Neural cell (in vitro differentiated cells): Measurements from ENCODE around the gene GSC.

Source experiments
- EP300 ChIP-seq: fragments of 450-650 bp; conservative IDR thresholded peaks from 2 replicates; pipeline ENCODE4 v1.6.1; 2014; ENCODE audit warnings: antibody characterized with exemption, mild to moderate bottlenecking, moderate library complexity; ENCODE audit not compliant: poor library complexity, severe bottlenecking
- EZH2 ChIP-seq: fragments of 200-600, 300-800 bp; shearing (Covaris generic), sonication (generic); IDR thresholded peaks from 2 replicates; pipeline ENCODE4 v1.6.1; 2014; ENCODE audit warnings: antibody characterized with exemption, low read length, borderline replicate concordance, mild to moderate bottlenecking; ENCODE audit not compliant: insufficient read depth, poor library complexity, severe bottlenecking
- POLR2AphosphoS5 ChIP-seq: IDR thresholded peaks from 2 replicates; pipeline ENCODE4 v1.6.1; 2012
- RAD21 ChIP-seq: fragments of 450-650 bp; conservative IDR thresholded peaks from 2 replicates; pipeline ENCODE4 v1.6.1; 2014; ENCODE audit warnings: antibody characterized with exemption, mild to moderate bottlenecking, moderate library complexity
- TAF1 ChIP-seq: IDR thresholded peaks from 2 replicates; pipeline ENCODE4 v1.6.1; 2012; ENCODE audit warnings: low read depth
- TF ChIP-seq, protein P1 (sequence below): fragments of 450-650 bp; IDR thresholded peaks from 2 replicates; pipeline ENCODE4 v1.5.1; 2014; ENCODE audit warnings: antibody characterized with exemption, mild to moderate bottlenecking, moderate library complexity; ENCODE audit not compliant: poor library complexity, severe bottlenecking
- TF ChIP-seq, protein P2 (sequence below): IDR thresholded peaks from 2 replicates; pipeline ENCODE4 v1.6.1; 2012; ENCODE audit warnings: borderline replicate concordance

DNA sequence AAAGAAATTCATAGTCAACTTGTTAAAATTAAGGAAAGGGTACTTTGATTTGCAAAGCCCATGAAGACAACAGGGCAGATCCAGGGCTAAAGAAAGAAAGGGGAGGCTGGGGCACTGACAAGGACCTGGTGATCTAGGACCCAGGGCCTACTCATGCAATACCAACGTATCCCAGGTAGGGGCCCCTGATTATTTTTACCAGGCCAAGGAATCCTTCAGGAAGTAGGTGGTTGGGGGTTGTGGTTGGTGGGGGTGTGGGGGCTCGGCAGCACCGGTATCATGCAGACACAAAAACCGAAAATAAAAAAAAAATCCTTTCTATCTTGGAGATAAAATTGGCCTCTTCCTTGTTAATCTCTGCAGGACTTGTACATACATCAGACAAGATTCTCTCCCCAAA lies 47.5 kb downstream of the GSC start:
- TF ChIP-seq EZH2 (no peak), POLR2AphosphoS5 (no peak), RAD21 (no peak), TAF1 (no peak), EP300 (no peak)
- TF ChIP-seq, protein P1, sequence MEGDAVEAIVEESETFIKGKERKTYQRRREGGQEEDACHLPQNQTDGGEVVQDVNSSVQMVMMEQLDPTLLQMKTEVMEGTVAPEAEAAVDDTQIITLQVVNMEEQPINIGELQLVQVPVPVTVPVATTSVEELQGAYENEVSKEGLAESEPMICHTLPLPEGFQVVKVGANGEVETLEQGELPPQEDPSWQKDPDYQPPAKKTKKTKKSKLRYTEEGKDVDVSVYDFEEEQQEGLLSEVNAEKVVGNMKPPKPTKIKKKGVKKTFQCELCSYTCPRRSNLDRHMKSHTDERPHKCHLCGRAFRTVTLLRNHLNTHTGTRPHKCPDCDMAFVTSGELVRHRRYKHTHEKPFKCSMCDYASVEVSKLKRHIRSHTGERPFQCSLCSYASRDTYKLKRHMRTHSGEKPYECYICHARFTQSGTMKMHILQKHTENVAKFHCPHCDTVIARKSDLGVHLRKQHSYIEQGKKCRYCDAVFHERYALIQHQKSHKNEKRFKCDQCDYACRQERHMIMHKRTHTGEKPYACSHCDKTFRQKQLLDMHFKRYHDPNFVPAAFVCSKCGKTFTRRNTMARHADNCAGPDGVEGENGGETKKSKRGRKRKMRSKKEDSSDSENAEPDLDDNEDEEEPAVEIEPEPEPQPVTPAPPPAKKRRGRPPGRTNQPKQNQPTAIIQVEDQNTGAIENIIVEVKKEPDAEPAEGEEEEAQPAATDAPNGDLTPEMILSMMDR, result no peak
- TF ChIP-seq, protein P2, sequence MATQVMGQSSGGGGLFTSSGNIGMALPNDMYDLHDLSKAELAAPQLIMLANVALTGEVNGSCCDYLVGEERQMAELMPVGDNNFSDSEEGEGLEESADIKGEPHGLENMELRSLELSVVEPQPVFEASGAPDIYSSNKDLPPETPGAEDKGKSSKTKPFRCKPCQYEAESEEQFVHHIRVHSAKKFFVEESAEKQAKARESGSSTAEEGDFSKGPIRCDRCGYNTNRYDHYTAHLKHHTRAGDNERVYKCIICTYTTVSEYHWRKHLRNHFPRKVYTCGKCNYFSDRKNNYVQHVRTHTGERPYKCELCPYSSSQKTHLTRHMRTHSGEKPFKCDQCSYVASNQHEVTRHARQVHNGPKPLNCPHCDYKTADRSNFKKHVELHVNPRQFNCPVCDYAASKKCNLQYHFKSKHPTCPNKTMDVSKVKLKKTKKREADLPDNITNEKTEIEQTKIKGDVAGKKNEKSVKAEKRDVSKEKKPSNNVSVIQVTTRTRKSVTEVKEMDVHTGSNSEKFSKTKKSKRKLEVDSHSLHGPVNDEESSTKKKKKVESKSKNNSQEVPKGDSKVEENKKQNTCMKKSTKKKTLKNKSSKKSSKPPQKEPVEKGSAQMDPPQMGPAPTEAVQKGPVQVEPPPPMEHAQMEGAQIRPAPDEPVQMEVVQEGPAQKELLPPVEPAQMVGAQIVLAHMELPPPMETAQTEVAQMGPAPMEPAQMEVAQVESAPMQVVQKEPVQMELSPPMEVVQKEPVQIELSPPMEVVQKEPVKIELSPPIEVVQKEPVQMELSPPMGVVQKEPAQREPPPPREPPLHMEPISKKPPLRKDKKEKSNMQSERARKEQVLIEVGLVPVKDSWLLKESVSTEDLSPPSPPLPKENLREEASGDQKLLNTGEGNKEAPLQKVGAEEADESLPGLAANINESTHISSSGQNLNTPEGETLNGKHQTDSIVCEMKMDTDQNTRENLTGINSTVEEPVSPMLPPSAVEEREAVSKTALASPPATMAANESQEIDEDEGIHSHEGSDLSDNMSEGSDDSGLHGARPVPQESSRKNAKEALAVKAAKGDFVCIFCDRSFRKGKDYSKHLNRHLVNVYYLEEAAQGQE, result no peak
